Mammary epithelial cell (primary cell): ENCODE data around the gene AADAT.

Source experiments
- EZH2 ChIP-seq: IDR thresholded peaks from 2 replicates; pipeline ENCODE4 v1.6.1; 2012; ENCODE audit warnings: low read length, inconsistent platforms, borderline replicate concordance
- TF ChIP-seq, protein P1 (sequence below), 2 donors: IDR thresholded peaks in 1 of 2; conservative IDR thresholded peaks in 1 of 2; 2 replicates each; pipeline ENCODE4 v1.5.1; 2011 to 2012; ENCODE audit warnings: inconsistent platforms in 2 of 2, low read length in 2 of 2, mild to moderate bottlenecking in 2 of 2, control low read depth in 1 of 2, low read depth in 1 of 2; ENCODE audit not compliant: insufficient read depth in 1 of 2; ENCODE audit errors: extremely low read depth in 1 of 2

DNA sequence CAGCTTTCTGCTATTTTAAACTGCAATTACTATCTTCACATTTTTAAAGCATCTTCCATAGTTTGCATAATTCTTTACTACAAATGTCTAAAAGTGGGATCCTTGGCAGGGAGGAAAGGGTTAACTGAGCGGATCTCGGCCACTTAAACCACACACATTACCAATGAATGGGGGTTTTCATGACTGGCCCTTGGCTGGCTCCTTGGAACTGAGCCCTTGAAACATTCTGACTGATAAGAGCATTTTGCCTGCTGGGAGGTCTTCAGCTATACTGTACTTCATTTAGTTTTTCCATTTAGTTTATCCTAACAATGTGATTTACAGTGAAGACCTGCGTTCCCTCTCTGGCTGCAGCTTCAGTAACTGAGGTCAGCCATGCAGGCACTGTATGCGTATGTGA, 31.9 kb downstream of the AADAT start:
- TF ChIP-seq, protein P1, sequence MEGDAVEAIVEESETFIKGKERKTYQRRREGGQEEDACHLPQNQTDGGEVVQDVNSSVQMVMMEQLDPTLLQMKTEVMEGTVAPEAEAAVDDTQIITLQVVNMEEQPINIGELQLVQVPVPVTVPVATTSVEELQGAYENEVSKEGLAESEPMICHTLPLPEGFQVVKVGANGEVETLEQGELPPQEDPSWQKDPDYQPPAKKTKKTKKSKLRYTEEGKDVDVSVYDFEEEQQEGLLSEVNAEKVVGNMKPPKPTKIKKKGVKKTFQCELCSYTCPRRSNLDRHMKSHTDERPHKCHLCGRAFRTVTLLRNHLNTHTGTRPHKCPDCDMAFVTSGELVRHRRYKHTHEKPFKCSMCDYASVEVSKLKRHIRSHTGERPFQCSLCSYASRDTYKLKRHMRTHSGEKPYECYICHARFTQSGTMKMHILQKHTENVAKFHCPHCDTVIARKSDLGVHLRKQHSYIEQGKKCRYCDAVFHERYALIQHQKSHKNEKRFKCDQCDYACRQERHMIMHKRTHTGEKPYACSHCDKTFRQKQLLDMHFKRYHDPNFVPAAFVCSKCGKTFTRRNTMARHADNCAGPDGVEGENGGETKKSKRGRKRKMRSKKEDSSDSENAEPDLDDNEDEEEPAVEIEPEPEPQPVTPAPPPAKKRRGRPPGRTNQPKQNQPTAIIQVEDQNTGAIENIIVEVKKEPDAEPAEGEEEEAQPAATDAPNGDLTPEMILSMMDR (conservative IDR thresholded peaks at IDR 0.05 in 1 of 2, IDR thresholded peaks at IDR 0.05 in 1 of 2; ENCODE audit: extremely low read depth in 1 of 2, insufficient read depth in 1 of 2, low read depth in 1 of 2, low read length in 2 of 2) = no peak
- no peak for TF ChIP-seq EZH2
